SU-DHL-6 (cell line): ENCODE results near the gene MRPL51.

Experiments used
- CTCF ChIP-seq: fragments of 200-600 bp; sonication (generic); IDR thresholded peaks from one replicate; pipeline ENCODE4 v1.5.1; 2017; ENCODE audit warnings: antibody characterized with exemption, mild to moderate bottlenecking, low read length, moderate library complexity; ENCODE audit not compliant: insufficient read depth, poor library complexity, severe bottlenecking
- EZH2phosphoT487 ChIP-seq: fragments of 200-600 bp; sonication (generic), shearing (Covaris generic); conservative IDR thresholded peaks from 2 replicates; pipeline ENCODE4 v1.6.1; 2018; ENCODE audit warnings: mild to moderate bottlenecking, antibody characterized with exemption, low read length, moderate library complexity, mixed read lengths

GRCh38 chr12:6457220-6457945, 35.7 kb downstream of the MRPL51 start:
- TF ChIP-seq CTCF (no peak), EZH2phosphoT487 (no peak)
